WI38 (cell line): ENCODE data around the gene SYVN1.

Experiments used
- H3K4me3 ChIP-seq: 2 replicates; pipeline ENCODE4 v1.5.1; 2011; ENCODE audit warnings: low read depth, mild to moderate bottlenecking, control low read depth, low read length
- CTCF ChIP-seq: IDR thresholded peaks from 2 replicates; pipeline ENCODE4 v1.5.1; 2012; ENCODE audit warnings: low read depth, mild to moderate bottlenecking, control low read depth, low read length

The SYVN1 gene

GRCh38 chr11:65084598-65085375 lies 49.5 kb downstream of the SYVN1 start:
- peak overlapping the region; percentile 94 for H3K4me3 ChIP-seq
- no peak for TF ChIP-seq CTCF

DNA sequence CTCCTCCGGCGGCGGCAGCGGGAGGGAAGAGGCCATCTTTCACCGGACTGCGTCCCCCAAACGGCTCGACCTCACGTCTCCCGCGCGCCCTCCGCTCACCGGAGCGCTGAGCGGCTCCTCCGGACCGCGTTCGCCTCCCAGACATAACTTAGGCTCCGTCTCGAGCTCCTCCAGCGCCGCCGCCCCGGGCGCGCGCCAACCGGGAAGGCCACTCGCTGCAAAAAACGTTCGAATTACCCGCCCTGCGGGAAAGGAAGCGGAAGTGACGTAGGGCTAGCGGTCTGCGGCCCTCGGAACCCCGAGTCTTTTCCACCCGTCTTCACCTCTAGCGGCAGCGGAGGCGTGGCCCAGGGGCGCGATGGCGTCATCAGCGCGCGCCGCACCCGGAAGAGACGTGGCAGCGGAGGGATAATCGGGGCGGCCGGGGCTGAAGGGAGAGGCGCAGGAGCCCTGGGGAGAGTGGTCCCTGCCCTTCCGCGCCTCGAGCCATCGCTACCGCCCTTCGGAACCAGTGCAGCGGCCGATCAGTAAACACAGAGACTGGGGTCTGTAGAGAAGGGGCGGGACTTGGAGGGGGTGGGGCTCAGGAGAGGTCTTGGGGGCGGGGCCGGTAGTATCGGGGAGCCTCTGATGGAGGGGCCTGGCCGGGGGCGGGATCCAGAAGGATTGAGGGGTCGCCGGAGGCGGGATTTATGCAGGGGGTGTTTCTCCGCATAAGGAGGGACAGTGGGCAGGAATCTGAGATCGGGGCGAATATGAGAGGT lies 50.3 kb downstream of the SYVN1 start, which contains the start of the genes CDCA5 and ZFPL1:
TSS of gene CDCA5 (minus strand) at position 207 of the 764 bp plus-strand sequence. CDS start at position 145, 62 bp downstream.
TSS of gene ZFPL1 (plus strand) at position 389 of the 764 bp plus-strand sequence. CDS start 477 bp downstream, outside the sequence.
- H3K4me3 ChIP-seq: peak within 1 kb of the TSS; percentile 94
- no peak for TF ChIP-seq CTCF

GRCh38 chr11:65083134-65083833 lies 51.0 kb downstream of the SYVN1 start:
- peak overlapping the region; percentile 94 for H3K4me3 ChIP-seq
- TF ChIP-seq CTCF: no peak

- no peak for TF ChIP-seq CTCF
- H3K4me3 ChIP-seq: no peak overlapping the region
These were observed 55.5 kb downstream of the SYVN1 start for GRCh38 chr11:65078786-65079342.

DNA sequence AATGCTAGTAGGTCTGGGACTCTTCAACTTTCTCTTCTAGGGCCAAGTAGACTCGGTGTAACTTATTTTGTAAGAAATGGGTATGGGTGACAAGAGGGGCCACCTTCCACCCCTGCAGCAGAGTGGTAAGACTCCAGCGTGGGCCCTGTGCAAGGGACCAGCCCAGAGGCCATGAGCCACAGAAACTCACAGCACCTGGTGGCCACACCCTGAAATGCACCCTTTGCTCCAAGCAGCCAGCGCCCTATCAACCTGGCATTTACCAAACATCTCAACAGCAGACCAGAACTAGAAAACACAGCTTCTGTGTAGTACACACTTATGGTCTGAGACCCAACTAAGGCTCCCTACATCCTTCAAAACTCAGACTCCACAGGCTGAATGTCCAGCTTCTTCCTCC lies 56.2 kb downstream of the SYVN1 start:
- no peak overlapping the region for H3K4me3 ChIP-seq
- peak; percentile 48 for TF ChIP-seq CTCF

- H3K4me3 ChIP-seq: no peak overlapping the region
- TF ChIP-seq CTCF: no peak
These were observed 56.9 kb downstream of the SYVN1 start for GRCh38 chr11:65077451-65077850.
